Sigmoid colon (tissue), 4 donors: ENCODE measurements around the gene POM121L2.

Experiments
- EP300 ChIP-seq, 4 donors: sonication (generic); formaldehyde crosslinking; IDR thresholded peaks; one replicate each; pipeline ENCODE4 v1.6.1; 2017; ENCODE audit warnings: antibody characterized with exemption in 4 of 4
- POLR2A ChIP-seq, 2 donors: fragments of 450-650 bp; IDR thresholded peaks; one replicate each; pipeline ENCODE4 v1.6.1; 2016; ENCODE audit warnings: antibody characterized with exemption in 2 of 2, mild to moderate bottlenecking in 2 of 2, moderate library complexity in 2 of 2
- POLR2AphosphoS5 ChIP-seq, 4 donors: sonication (generic); formaldehyde crosslinking; IDR thresholded peaks; one replicate each; pipeline ENCODE4 v1.6.1; 2017; ENCODE audit warnings: antibody characterized with exemption in 4 of 4
- TF ChIP-seq, protein P1 (sequence below), 4 experiments: fragments of 450-650 bp in 3 of 4; fragments of 200-600 bp in 1 of 4; IDR thresholded peaks; one replicate each; pipeline ENCODE4 v1.5.1; 2016 to 2019; ENCODE audit warnings: antibody characterized with exemption in 4 of 4, mild to moderate bottlenecking in 3 of 4, moderate library complexity in 2 of 4

DNA sequence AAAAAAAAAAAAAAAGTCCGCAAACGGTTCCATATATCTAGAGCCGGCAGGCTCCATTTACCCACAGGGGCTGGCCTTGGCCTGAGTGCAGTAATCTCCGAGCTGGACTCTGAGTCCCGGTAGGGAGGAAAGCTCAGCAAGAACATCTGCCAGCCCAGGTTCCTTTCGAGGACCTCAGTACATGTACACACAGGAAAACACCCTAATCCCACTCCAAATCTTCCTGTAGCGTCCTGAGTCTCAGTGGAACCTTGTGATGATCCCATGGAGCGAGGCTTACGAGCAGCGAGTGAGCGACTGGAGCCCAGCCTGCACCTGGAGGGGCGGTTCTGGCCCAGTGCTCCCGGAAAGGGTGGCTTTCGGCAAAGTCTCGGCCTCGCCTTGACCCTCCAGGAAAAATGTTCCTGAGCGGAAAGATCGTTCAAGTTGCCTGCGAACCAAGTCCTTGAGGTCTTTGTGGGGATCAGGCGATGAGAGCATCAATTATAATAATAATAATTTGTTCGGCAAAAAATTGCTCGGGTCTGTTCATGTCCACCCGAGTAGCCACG, 32.5 kb downstream of the POM121L2 start:
- TF ChIP-seq POLR2A (IDR thresholded peaks at IDR 0.05): no peak
- TF ChIP-seq, protein P1, sequence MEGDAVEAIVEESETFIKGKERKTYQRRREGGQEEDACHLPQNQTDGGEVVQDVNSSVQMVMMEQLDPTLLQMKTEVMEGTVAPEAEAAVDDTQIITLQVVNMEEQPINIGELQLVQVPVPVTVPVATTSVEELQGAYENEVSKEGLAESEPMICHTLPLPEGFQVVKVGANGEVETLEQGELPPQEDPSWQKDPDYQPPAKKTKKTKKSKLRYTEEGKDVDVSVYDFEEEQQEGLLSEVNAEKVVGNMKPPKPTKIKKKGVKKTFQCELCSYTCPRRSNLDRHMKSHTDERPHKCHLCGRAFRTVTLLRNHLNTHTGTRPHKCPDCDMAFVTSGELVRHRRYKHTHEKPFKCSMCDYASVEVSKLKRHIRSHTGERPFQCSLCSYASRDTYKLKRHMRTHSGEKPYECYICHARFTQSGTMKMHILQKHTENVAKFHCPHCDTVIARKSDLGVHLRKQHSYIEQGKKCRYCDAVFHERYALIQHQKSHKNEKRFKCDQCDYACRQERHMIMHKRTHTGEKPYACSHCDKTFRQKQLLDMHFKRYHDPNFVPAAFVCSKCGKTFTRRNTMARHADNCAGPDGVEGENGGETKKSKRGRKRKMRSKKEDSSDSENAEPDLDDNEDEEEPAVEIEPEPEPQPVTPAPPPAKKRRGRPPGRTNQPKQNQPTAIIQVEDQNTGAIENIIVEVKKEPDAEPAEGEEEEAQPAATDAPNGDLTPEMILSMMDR (IDR thresholded peaks at IDR 0.05): no peak
- TF ChIP-seq POLR2AphosphoS5 (IDR thresholded peaks at IDR 0.05): no peak
- TF ChIP-seq EP300 (IDR thresholded peaks at IDR 0.05): no peak
